HG02588 (cell line): ENCODE results near the gene DNM3.

ENCODE experiments used
- ATAC-seq: cut with Tn5 transposase; IDR thresholded peaks from one replicate; pipeline ENCODE4 v1.9.1; 2021; ENCODE audit warnings: mild to moderate bottlenecking, moderate library complexity; ENCODE audit not compliant: unreplicated experiment

The DNM3 gene

DNA sequence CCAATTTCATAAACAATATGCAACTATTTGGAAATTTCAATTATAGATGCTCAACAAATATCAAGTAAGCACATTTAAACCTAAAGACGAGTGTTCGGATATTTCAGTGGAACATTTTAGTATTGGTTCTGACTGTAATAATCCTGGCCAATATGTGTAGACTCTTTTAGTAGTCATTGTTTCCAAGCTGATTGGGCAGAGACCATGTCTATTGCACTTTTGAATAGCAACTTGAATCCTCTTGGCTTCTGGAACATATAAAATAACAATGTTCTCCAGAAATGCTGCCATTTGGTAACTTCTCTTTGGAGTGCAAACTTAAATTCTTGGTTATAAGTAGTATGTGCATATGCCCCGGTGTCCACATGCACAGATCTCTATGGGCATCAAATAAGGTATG lies 373.7 kb downstream of the DNM3 start:
- ATAC-seq: no peak

DNA sequence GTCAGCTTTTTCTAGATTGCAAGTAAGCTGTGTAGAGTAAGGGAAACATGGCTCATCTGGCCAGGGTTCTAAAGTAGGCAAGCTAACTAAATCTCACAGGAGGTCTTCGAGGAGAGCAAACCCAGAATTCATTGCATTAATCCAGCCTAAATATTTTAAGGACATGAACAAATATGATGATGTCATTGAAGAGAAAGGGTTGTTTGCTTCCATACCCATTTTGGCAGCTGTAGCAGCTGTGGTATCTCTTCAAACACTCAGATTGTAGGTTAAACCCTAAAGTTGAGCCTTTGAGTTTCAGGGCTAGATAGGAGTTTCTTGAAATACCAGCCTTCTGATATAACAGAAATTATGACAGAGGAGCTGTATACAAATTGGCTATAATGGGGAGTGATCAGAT lies 378.7 kb downstream of the DNM3 start:
- ATAC-seq: no peak

DNA sequence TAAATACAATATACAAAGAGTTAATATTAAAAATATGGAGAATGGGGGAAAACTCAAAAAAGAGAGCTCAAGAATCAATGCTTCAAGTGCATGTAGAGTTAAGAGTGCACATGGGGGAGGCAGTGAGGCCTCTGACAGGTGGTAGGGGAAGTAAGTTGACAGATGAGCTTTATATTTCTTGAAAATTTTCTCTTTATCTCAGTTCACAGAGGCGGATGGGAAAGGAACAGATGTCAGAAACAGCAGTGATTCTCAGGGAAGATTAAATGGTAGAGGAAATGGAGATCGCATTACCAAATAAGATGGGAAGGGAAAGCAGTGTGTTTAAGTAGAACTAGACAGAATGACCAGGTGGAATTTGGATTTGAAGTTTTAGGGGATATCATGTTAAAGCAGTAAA lies 379.1 kb downstream of the DNM3 start:
- ATAC-seq: no peak

DNA sequence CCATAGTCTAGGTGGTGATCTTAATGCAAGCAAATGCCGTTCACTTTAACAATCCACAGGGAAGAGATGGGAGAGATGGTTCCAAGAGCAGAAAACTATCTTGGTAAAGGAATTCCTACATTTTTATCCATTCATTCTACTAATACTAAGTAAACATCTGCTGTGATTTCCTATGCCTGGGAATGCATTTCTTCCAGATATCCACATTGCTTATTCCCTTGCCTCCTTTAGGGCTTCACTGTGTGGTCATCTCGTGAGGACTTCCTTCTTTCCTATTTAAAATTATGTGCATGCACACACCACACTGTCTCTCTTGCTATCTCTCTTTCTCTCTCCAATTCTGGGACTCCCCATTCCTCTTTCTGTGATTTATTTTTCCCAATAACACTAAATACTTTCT lies 380.1 kb downstream of the DNM3 start:
- no peak for ATAC-seq

DNA sequence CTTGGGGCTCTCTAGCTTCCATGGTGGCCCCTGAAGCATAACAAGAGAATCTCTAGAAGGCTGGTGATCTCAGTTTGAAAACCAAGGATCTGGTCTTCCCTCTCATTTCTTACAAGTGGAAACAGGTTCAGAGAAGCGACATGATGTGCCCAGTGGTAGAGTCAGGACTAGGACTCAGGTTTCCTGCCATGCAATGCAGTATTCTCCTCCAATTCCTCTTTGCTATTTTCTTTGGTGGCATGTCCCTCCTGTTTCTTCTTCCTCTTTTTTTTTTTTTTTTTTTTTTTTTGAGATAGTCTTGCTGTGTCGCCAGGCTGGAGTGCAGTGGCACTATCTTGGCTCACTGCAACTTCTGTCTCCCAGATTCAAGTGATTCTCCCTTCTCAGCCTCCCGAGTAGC lies 383.6 kb downstream of the DNM3 start:
- no peak for ATAC-seq

DNA sequence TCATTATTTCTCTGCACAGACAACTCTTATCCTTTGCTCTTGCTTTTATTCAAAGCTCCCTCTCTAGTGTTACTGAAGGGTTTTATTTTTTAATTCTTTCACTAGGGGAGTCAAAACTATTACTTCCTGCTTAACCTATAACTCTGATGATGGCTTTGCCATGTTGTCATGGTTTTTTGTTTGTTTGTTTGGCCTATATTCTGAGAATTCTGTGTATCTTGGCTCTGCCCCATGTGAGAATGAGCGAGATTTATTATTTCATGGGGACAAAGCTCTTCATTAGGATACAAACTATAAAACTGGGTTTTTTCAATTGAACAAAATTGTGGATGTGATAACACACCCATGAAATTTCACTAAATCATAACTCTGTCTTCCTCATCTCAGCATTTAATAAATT lies 388.6 kb downstream of the DNM3 start:
- ATAC-seq: no peak

DNA sequence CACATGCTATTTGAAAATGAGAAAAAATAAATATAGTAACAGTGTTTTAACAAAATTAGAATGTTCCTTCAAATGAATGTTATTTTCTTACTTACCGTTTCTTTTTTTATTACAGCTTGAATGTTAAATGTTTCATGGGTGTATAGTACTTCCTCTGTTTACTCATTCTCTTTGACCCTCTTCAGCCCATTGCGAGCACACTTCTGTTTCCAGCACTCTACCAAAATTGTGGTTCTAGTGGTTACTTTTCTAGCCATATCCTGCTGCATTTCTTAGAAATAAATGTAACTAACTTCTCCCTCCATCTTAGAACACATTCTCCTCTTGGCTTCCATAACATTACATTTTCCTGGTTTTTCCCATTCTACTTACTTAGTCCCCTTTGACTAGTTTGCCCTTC lies 389.2 kb downstream of the DNM3 start:
- ATAC-seq: no peak

DNA sequence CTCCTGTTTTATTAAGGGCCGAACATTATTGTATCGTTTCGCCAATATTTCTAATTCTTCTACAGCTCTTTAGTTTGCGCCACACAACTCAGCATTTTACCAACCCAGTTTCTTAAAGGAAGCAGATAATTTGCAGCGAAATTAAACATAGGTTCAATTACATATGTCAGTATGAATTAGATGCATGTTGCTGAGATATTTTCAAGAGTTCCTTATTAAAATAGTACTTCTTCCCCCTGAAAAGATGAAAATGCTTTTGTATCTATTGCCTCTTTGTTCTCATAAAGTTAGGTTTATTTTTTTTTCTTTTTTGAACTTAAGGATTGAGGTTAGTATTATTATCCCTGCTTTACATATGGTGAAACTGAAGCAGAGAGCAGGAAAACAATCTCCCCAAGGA lies 395.7 kb downstream of the DNM3 start:
- no peak for ATAC-seq

DNA sequence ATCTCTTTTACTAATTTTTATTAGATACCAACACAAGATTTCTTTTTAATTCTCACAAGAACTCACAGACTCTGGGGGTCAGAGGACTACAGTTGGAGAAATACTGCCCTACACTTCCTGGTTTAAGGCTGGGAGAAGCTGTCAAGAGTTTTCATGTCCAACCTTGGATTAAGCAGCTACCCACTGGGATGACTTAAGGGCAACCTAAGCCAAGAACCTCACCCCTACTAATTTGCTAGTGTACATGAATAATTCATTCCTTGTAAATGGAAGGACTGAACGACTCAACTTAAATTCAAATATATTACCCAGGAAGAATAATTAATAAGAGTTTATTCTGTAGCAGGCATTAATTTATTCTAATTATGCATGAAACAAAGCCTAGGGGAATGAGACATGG lies 396.9 kb downstream of the DNM3 start:
- ATAC-seq: no peak

DNA sequence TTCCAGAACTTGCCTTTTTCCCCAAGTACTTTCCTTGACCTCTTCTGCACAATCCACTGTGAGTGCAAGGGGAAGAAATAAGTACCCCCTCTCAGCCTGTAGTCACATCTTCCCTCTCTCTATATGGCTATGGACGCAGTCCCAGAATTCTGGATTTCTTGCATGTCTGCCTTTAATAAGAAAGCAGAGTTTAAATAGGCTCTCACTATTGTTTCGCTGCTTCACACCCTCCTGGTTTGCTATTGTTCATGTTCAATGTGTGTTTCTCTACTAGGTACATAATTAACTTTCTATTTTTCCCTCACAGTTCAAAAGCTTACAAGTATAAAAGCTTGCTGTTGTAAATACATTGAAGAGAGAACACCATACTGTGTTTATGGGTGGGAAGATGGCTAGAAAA lies 397.7 kb downstream of the DNM3 start:
- ATAC-seq: no peak

DNA sequence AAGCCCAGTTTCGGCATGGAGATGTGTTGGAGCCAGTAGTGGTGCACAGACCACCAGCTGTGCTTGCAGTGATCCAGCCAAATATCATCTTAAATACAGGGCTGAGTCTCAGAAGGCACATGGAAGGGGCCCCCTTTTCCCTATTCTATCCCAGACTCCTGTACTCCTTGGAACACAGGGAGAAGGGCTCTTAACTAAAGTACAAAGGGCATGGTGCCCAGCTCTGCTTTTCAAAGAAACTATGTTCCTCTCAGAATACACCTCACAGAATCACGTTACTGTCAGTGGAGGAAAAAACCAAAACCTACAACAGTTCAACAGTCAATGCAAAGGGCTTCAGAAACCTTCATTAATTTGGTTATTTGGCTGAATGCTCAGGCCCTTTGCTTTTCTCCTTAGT lies 398.6 kb downstream of the DNM3 start:
- no peak for ATAC-seq

DNA sequence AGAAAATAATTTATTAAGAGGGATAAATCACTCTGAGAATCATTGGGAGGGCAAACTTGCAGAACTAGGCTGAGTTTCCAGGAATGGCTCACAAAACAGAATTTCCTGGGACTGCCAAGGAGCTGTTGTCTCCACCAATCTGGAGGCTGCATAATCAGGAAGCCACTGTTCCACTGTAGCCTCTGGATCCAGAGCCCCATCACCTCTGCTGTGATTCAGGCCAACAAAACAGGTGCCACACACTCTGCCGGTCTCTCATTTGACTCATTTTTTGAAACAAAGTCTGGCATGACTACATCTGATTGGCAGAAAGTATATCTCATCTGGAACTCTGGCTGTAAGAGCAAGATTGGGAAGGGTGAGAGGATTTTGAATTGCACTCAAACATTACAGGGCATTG lies 400.2 kb downstream of the DNM3 start:
- no peak for ATAC-seq

DNA sequence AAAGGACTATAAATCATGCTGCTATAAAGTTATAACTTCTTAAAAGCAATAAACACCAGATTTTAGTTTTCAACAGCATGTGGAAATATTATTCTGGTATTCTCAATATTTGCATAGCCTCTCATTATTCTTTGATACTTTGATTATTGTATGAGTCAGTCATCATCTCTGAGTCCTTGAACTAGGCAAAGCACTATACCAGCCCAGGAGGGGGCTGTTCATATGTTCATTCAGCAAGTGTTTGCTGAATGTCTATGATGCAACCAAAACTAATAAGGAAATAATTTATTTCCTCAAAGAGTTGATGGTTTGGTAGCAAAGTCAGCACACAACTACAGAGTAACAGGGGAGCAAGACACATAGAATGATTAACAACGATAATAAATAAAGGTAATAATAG lies 403.6 kb downstream of the DNM3 start:
- ATAC-seq: no peak

DNA sequence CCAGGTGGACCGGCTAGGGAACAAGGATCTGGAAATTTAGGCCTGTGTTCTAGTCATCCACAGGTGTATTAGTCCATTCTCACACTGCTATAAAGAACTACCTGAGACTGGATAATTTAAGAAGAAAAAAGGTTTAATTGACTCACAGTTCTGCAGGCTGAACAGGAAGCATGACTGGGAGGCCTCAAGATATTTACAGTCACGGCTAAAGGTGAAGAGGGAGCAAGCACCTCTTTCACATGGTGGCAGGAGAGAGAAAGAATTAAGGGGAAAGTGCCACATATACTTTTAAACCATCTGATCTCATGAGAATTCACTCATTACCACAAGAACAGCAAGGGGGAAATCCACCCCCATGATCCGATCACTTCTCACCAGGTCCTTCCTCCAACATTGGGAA lies 404.5 kb downstream of the DNM3 start:
- no peak for ATAC-seq

DNA sequence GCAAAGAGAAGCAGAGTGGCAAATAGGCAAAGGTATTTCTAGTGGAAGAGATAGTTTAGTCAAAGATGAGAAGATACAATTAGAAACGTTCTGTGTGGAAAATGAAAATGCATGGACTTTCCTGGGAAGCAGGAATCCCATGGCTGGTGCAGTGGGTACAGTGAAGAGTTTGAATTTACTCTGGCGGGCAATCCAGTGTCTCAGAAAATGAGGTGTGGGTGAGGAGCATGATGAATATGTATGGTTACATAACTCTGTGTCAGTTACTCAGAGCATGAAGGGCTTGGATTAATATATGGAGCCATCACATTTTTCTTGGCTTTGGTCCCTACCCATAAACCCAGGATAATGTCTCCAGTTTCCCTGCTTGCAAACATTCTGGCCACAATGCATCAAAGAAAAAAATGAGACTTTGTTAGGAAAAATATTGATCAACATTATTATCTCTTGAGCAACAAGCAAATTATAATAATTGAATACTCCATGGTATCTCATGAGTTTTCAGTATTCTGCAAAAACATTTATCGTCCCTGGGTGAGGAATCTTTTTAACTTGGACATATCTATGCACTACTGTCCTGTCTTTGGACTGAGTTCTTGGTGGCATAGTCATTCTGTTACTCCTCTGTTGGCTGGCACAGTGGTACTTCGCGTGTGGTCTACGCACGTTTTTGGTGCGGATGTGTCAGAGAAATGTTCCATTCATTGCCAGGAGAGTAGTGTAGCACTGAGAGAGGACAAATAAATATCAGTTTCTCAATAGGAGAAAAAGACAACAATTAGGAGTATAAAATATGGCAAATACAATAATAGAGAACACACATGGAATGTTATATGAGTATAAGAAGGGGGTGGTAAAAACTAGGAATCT lies 405.5 kb downstream of the DNM3 start:
- no peak for ATAC-seq

DNA sequence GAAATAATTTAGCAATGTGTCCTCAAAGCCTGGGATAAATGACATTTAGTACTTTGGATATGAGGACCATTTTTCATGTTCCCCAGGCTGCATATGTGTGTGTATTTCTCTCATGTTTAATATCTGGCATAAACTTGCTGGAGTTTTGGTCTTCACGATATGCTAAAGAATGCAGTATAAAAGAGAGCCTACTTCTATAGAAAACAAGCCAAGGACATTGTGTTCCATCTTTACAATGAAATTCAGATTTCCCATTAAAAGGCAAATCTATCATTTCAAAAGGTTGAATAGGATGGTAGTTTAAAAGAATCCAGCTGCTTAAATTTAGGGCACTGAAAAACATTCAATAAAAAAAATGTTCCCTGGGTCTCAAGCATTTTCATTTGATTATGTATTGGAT lies 410.2 kb downstream of the DNM3 start:
- no peak for ATAC-seq

DNA sequence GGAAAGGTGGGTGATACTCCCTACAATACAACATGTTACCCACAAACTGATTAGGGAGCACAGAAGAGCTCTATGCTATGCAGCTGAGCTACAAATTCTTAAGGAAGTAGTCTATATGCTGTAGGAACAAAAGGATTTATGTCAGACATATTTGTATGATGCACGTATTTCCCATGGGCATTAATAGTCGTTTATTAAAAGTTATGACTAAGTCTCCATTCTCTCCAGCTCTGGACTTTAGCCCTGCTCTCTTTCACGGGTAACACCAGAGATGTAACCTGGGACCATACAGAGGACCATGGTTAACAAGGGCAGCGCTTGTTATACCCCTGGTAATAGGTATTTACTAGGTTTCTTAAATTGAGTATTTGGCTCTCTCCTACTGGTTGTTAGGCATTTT lies 411.0 kb downstream of the DNM3 start:
- no peak for ATAC-seq

DNA sequence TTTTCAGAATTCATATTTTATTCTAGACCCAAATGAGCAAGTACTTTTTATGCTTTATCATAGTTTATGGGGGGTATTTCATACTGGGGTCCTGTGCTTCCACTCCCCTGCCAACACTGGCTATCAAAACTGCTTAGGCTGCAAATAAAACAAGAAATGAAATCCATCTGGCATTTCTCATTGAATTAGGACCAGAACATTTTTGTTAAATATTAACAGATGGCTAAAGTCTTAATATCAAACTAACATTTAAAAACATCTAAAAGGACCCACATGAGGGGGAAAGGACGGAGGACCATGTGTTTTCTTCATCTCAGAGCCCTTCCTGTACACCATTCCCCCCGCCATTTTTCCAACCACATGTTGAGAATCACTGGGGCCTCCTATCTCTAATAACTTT lies 411.7 kb downstream of the DNM3 start:
- no peak for ATAC-seq

DNA sequence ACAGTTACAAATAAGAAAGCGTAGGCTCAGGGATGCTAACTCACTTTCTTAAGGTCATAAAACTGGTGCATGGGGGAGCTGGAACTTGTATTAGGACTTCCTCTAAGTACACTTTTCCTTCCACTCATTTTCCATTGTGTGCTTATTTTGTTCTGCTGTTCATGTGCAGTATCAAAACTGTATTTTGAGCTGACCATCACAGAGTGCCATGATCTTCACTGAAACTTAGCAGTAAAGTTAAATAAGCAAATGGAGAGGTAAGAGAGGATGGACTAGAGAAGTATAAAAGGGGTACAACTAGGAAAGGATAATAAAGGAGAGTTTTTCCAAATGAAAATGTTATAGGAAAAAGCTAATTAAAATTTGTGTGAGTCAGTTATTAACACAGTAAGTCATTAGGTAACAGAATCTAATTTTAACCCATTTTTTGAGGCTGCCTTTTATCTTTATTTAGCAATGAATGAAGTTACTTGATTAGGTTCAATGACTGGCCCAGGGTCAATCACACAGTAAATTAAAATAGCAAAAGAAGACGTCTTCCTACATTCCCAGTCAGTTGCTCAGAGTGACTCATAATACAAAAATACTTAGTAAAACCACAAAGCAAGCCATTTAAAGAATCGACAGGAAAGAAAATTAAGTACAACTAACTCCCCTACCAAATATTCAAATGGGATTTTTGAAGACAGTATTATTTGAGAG lies 413.4 kb downstream of the DNM3 start:
- ATAC-seq: no peak

DNA sequence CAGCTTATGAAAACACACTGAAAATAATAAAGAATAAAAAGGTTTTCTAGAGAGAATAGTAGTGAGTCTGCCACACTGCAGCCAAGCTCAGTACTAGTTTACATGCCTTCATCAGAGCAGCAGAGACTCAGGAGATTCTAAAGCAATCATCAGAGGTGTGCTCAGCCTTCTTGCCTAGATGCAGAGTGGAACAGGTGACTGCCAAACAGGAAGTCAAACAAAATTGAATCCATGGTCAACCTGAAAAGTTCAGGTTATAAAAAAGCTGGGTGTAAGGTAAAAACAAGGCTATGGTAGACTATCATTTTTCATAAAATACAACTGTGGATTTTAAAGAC lies 413.9 kb downstream of the DNM3 start:
- no peak for ATAC-seq

DNA sequence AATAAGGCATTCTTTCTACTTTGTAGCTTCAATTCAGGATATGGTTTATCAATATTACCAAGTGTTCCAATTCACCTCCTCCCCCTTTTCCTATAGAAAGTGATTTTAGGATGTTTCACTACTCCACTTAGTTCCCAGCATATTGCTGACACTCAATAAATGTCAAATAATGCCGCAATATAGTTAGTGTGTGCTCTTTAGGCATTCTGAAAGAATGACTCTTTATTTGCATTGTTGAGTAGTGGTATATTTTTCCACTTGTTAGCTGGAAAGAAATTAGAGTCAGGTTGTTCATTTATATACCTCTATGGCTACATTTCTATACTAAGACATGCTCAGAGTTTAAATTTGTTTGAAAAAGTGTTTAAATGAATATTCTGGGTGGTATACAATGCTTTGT lies 424.6 kb downstream of the DNM3 start:
- no peak for ATAC-seq

DNA sequence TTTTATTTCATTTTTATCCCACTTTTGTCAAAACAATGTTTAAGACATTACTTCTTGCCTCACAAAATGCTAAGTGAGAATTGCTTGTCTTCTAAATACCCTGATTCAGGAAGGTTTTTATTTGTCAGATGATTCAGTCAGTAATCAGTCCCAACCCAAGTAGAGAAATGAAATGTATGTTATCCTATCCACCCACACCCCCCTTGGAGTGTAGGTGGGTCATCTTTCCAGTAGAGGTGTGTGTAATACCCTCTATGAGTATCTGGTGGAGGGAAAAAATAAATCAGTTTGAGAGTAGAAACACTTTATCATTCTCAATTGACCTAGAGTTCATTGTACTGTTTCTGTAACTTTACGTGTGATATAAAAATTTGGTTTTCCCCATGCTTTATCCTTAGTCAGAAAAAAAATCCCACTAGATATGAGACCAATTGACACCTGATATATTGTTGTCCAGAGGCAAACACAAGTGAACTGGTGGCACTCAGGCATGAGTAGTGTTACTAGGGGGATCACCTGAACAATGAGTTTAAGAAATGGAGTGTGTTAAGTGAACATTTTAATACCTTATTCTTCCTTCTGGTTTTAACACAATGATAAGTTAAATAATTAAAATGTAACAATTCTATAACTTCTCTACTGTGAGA lies 425.4 kb downstream of the DNM3 start:
- ATAC-seq: no peak
